A673 (cell line): ENCODE data around the gene ARMS2. TPM values are rescaled to one million over a fixed set of nuclear protein-coding genes. Genes with fewer than 3 reads are reported as not detected.

Source experiments
- BruUV-seq: library from RNA; stranded (reverse); fragments of 400-500 nt; replicated peaks from 2 replicates; lab custom pipeline; 2021; lab: Mats Ljungman, UMichigan
- CTCF ChIA-PET: fragments of 300-600 bp; sonication (Branson Sonifier 250); formaldehyde crosslinking; loops from one replicate; lab custom pipeline; 2022; ENCODE audit warnings: antibody characterized with exemption; lab: Charles Lee
- POLR2A ChIA-PET: fragments of 300-600 bp; sonication (Branson Sonifier 250); formaldehyde crosslinking; loops from one replicate; lab custom pipeline; 2022; ENCODE audit warnings: antibody characterized with exemption; ENCODE audit not compliant: low non-redundant PET; lab: Charles Lee
- DNase-seq: peaks from one replicate; pipeline ENCODE4 v3.0.0-alpha.2; 2015; ENCODE audit warnings: low spot score
- H3K27ac ChIP-seq: fragments of 200-600 bp; sonication (generic); 2 replicates; pipeline ENCODE4 v1.5.1; 2016; ENCODE audit warnings: mixed run types, low read depth, mild to moderate bottlenecking, mixed read lengths, antibody characterized with exemption, low read length; ENCODE audit not compliant: poor library complexity, severe bottlenecking
- H3K27me3 ChIP-seq: fragments of 200-600 bp; sonication (generic); replicated peaks from 2 replicates; pipeline ENCODE4 v1.6.1; 2017; ENCODE audit warnings: mixed run types, low read depth, mild to moderate bottlenecking, mixed read lengths, antibody characterized with exemption, low read length; ENCODE audit not compliant: insufficient read depth, poor library complexity
- H3K36me3 ChIP-seq: fragments of 200-600 bp; sonication (generic); 2 replicates; pipeline ENCODE4 v1.6.1; 2016; ENCODE audit warnings: mixed run types, mild to moderate bottlenecking, mixed read lengths, antibody characterized with exemption, low read length; ENCODE audit not compliant: insufficient read depth, poor library complexity, severe bottlenecking
- H3K4me1 ChIP-seq: fragments of 200-600 bp; sonication (generic); 2 replicates; pipeline ENCODE4 v1.6.1; 2017; ENCODE audit warnings: mixed run types, mild to moderate bottlenecking, mixed read lengths, antibody characterized with exemption, low read length; ENCODE audit not compliant: insufficient read depth, poor library complexity, severe bottlenecking
- H3K4me3 ChIP-seq: fragments of 200-600 bp; sonication (generic); 2 replicates; pipeline ENCODE4 v1.5.1; 2016; ENCODE audit warnings: low read depth, mixed run types, mild to moderate bottlenecking, mixed read lengths, low read length; ENCODE audit not compliant: poor library complexity, severe bottlenecking
- H3K9me3 ChIP-seq: fragments of 200-600 bp; sonication (generic); 2 replicates; pipeline ENCODE4 v1.6.1; 2016; ENCODE audit warnings: mixed run types, low read depth, mild to moderate bottlenecking, mixed read lengths, antibody characterized with exemption, low read length; ENCODE audit not compliant: poor library complexity, severe bottlenecking
- CTCF ChIP-seq: fragments of 300-800, 200-600 bp; sonication (generic); conservative IDR thresholded peaks from 2 replicates; pipeline ENCODE4 v1.5.1; 2017; ENCODE audit warnings: low read depth, mild to moderate bottlenecking, antibody characterized with exemption, low read length, moderate library complexity, mixed read lengths
- EZH2 ChIP-seq: fragments of 200-600 bp; sonication (generic); IDR thresholded peaks from 2 replicates; pipeline ENCODE4 v1.6.1; 2017; ENCODE audit warnings: borderline replicate concordance, low read depth, mild to moderate bottlenecking, mixed read lengths, antibody characterized with exemption, low read length; ENCODE audit not compliant: poor library complexity, severe bottlenecking
- intact Hi-C: fragments of 100-400 bp; cut with micrococcal nuclease; formaldehyde crosslinking; loops from one replicate; pipeline ENCODE4 v1.10.0; 2022; ENCODE audit not compliant: unreplicated experiment
- total RNA-seq: library from RNA; stranded (reverse); gene quantifications from 2 replicates; pipeline ENCODE4 v1.2.3, GENCODE V29; 2021

The ARMS2 gene
- total RNA-seq, 1 experiment from 2014 or later: not detected

DNA sequence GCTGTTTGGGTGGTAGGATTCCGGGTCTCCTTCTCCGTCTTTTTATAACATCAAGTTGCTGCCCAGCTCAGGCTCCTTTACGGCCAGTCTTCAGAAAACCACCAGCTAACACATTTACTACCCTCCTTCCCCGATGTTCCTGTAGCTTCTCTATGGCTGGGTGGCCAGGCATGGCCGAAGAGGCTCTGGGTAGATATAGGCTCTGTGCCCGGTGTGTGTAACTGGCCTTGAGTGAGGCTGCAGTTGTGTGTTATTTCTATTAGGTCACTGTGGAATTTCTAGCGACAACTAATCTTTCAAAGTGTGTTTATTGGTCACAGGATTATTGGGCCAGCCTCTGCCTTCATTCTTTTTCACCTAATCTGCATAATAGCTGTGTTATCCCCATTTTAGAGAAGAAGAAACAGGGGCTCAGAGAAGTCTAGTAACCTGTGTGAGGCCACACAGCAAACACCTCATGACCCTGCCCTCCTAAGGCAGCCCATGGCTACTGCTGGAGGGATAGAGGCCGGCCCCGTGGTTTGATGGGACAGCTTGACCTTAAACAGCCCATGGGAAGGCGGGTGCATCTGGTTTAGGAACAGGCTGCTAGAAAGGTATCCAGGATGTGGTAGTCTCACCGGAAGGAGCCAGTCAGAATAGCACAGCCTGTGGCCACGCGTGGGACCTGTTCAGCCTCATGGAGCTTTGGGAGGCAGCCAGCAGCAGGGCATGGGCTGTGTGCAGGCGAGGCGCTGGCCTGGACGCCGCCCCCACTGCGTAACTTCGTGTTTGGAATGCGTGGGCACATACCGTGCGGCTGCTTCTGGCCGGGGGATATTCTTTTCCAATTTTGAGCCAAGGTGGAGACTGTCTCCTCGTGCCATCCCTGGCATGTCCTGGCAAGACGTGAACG, 36.6 kb downstream of the ARMS2 start:
- Histone ChIP-seq H3K9me3 (no peaks in the 10 kb centered on the region), H3K36me3 (no peaks in the 10 kb centered on the region), H3K4me1 (peaks cover 20% of the 10 kb centered on the region), H3K27ac (no peak overlapping the region), H3K4me3 (no peak overlapping the region), H3K27me3 (no peaks in the 10 kb centered on the region)
- intact Hi-C loops: no loop called here
- POLR2A ChIA-PET: no interaction called here
- TF ChIP-seq CTCF (no peak), EZH2 (no peak)
- DNase-seq: no peak
- no TSS peak for BruUV-seq
- CTCF ChIA-PET: no interaction called here

DNA sequence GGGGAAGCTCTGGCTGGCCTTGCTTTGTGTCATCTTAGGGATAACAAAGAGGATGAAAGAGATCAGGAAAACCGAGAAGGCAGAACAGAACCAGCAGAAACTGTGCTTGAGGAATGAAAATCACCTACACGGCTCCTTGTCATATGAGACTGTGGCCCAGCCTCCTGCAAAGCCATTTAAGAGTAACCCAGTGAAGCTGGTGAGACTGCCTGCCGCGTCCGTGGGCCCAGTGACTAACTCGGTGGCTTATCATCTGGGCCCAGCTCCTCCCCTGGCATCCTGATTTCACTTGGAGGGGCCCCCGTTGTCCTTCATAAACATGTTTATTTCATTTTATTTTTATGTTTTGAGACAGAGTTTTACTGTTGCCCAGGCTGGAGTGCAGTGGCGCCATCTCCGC, 37.6 kb downstream of the ARMS2 start:
- no peaks in the 10 kb centered on the region for H3K36me3 ChIP-seq
- no peak overlapping the region for H3K27ac ChIP-seq
- no peaks in the 10 kb centered on the region for H3K9me3 ChIP-seq
- BruUV-seq: no TSS peak
- intact Hi-C loops: no loop called here
- no peak for DNase-seq
- no peak overlapping the region for H3K4me3 ChIP-seq
- TF ChIP-seq CTCF (no peak), EZH2 (no peak)
- H3K4me1 ChIP-seq: peaks cover 17% of the 10 kb centered on the region
- ChIA-PET POLR2A (no interaction called here), CTCF (no interaction called here)
- H3K27me3 ChIP-seq: no peaks in the 10 kb centered on the region

GRCh38 chr10:122492999-122493481, 38.6 kb downstream of the ARMS2 start:
- Histone ChIP-seq H3K4me1 (peaks cover 9% of the 10 kb centered on the region), H3K4me3 (no peak overlapping the region), H3K36me3 (no peaks in the 10 kb centered on the region), H3K27ac (no peak overlapping the region), H3K9me3 (no peaks in the 10 kb centered on the region), H3K27me3 (no peaks in the 10 kb centered on the region)
- intact Hi-C loops: no loop called here
- CTCF ChIA-PET: no interaction called here
- DNase-seq: no peak
- BruUV-seq: no TSS peak
- TF ChIP-seq EZH2 (no peak), CTCF (no peak)
- POLR2A ChIA-PET: no interaction called here
